Endothelial cell of umbilical vein (primary cell): ENCODE data around the gene SEMA5A. TPM values are rescaled to one million over a fixed set of nuclear protein-coding genes. Genes with fewer than 3 reads are reported as not detected.

Experiments
- BruUV-seq: library from RNA; stranded (reverse); fragments of 400-500 nt; replicated peaks from 2 replicates; lab custom pipeline; 2021; lab: Mats Ljungman, UMichigan
- CTCF ChIA-PET: fragments of 300-600, 350-600 bp; sonication (Branson Sonifier 250); formaldehyde crosslinking; loops from one replicate; lab custom pipeline; 2021; ENCODE audit warnings: antibody characterized with exemption, inconsistent platforms; lab: Charles Lee
- POLR2A ChIA-PET: fragments of 300-600, 350-600 bp; sonication (Branson Sonifier 250); formaldehyde crosslinking; loops from one replicate; lab custom pipeline; 2021; ENCODE audit warnings: antibody characterized with exemption, inconsistent platforms; lab: Charles Lee
- DNase-seq: peaks from one replicate; pipeline ENCODE4 v3.0.0-alpha.2; 2011; ENCODE audit warnings: low read depth, low spot score
- FAIRE-seq: peaks from 2 replicates; lab custom pipeline; 2011; peaks lifted over from hg19 to GRCh38; lab: Jason Lieb, UNC
- H2AFZ ChIP-seq: 2 replicates; pipeline ENCODE4 v1.6.0; 2012; ENCODE audit warnings: low read depth, low read length, control low read depth, inconsistent platforms
- H3K27ac ChIP-seq: 2 replicates; pipeline ENCODE4 v1.5.1; 2011; ENCODE audit warnings: low read depth, mild to moderate bottlenecking, control low read depth, low read length, moderate library complexity; ENCODE audit not compliant: insufficient read depth
- H3K27me3 ChIP-seq, 2 experiments: 2 replicates each; pipeline versions ENCODE4 v1.6.0 to v1.6.1; 2011; ENCODE audit warnings: low read length in 2 of 2, mixed read lengths in 1 of 2; ENCODE audit not compliant: control insufficient read depth in 2 of 2, insufficient read depth in 2 of 2
- H3K36me3 ChIP-seq, 2 experiments: 2 replicates in 1 of 2; 3 replicates in 1 of 2; pipeline ENCODE4 v1.5.1; 2011; ENCODE audit warnings: low read length in 2 of 2, mild to moderate bottlenecking in 1 of 2, moderate library complexity in 1 of 2; ENCODE audit not compliant: control insufficient read depth in 2 of 2, insufficient read depth in 2 of 2; ENCODE audit errors: extremely low read depth in 1 of 2
- H3K4me1 ChIP-seq: 3 replicates; pipeline ENCODE4 v1.5.1; 2011; ENCODE audit warnings: mild to moderate bottlenecking, low read length; ENCODE audit not compliant: control insufficient read depth, insufficient read depth; ENCODE audit errors: extremely low read depth
- H3K4me2 ChIP-seq: 2 replicates; pipeline ENCODE4 v1.6.1; 2011; ENCODE audit warnings: low read length, control low read depth, mixed read lengths; ENCODE audit not compliant: insufficient read depth
- H3K4me3 ChIP-seq, 3 experiments: fragments of 200-600 bp in 1 of 3; sonication (generic), shearing (Covaris generic) in 1 of 3; replicated peaks in 1 of 3; 2 replicates each; pipeline ENCODE4 v1.5.1; 2011 to 2016; ENCODE audit warnings: control low read depth in 3 of 3, low read length in 3 of 3, mild to moderate bottlenecking in 2 of 3, inconsistent platforms in 1 of 3, low read depth in 1 of 3, moderate library complexity in 1 of 3; ENCODE audit not compliant: insufficient read depth in 1 of 3
- H3K79me2 ChIP-seq: 2 replicates; pipeline ENCODE4 v1.6.0; 2012; ENCODE audit warnings: low read length, inconsistent platforms; ENCODE audit not compliant: control insufficient read depth, insufficient read depth
- H3K9ac ChIP-seq: replicated peaks from 2 replicates; pipeline ENCODE3; 2011; ENCODE audit warnings: low read length, control low read depth; ENCODE audit not compliant: insufficient read depth; ENCODE audit errors: extremely low read depth
- H3K9me1 ChIP-seq: replicated peaks from 3 replicates; pipeline ENCODE4 v1.6.0; 2011; ENCODE audit warnings: mild to moderate bottlenecking, low read length; ENCODE audit not compliant: control insufficient read depth, insufficient read depth; ENCODE audit errors: extremely low read depth
- H3K9me3 ChIP-seq: replicated peaks from 2 replicates; pipeline ENCODE4 v1.5.1; 2012; ENCODE audit warnings: low read length, inconsistent platforms; ENCODE audit not compliant: control insufficient read depth, insufficient read depth
- H4K20me1 ChIP-seq: replicated peaks from 2 replicates; pipeline ENCODE3; 2011; ENCODE audit warnings: mild to moderate bottlenecking, low read length; ENCODE audit not compliant: control insufficient read depth, insufficient read depth; ENCODE audit errors: extremely low read depth
- CTCF ChIP-seq, 2 donors: IDR thresholded peaks; 1 replicate in 1 of 2; 2 replicates in 1 of 2; pipeline ENCODE4 v1.5.1; 2011; ENCODE audit warnings: low read length in 2 of 2, mild to moderate bottlenecking in 2 of 2, moderate library complexity in 2 of 2, control low read depth in 1 of 2, inconsistent platforms in 1 of 2, low read depth in 1 of 2; ENCODE audit not compliant: insufficient read depth in 1 of 2; ENCODE audit errors: extremely low read depth in 1 of 2
- EZH2 ChIP-seq: IDR thresholded peaks from 2 replicates; pipeline ENCODE4 v1.6.1; 2012; ENCODE audit warnings: borderline replicate concordance, low read depth, mild to moderate bottlenecking, moderate library complexity, low read length, inconsistent platforms; ENCODE audit not compliant: severe bottlenecking
- FOS ChIP-seq: IDR thresholded peaks from 2 replicates; pipeline ENCODE4 v1.6.1; 2011; ENCODE audit warnings: mild to moderate bottlenecking, low read length, moderate library complexity, borderline replicate concordance; ENCODE audit not compliant: insufficient read depth
- GATA2 ChIP-seq: IDR thresholded peaks from 2 replicates; pipeline ENCODE4 v1.7.0; 2011; ENCODE audit warnings: low read depth, mild to moderate bottlenecking, moderate library complexity, mixed read lengths, low read length; ENCODE audit not compliant: insufficient read length, insufficient read depth
- JUN ChIP-seq: IDR thresholded peaks from 2 replicates; pipeline ENCODE4 v1.6.1; 2011; ENCODE audit warnings: borderline replicate concordance, low read depth; ENCODE audit not compliant: insufficient read length, insufficient read depth
- MAX ChIP-seq: IDR thresholded peaks from 2 replicates; pipeline ENCODE4 v1.6.1; 2011; ENCODE audit not compliant: insufficient read depth, insufficient read length
- MYC ChIP-seq: IDR thresholded peaks from one replicate; pipeline ENCODE4 v1.6.1; 2011; ENCODE audit warnings: mild to moderate bottlenecking, low read depth, low read length
- POLR2A ChIP-seq: IDR thresholded peaks from 2 replicates; pipeline ENCODE4 v1.6.1; 2012; ENCODE audit warnings: low read depth, mild to moderate bottlenecking, control low read depth, low read length
- POLR2AphosphoS5 ChIP-seq: IDR thresholded peaks from 2 replicates; pipeline ENCODE4 v1.6.1; 2012; ENCODE audit warnings: low read depth, mild to moderate bottlenecking, control low read depth, low read length, moderate library complexity; ENCODE audit not compliant: insufficient read depth
- dilution Hi-C: fragments of 300-500 bp; cut with MboI; formaldehyde crosslinking; loops from one replicate; pipeline ENCODE4 v1.15.0; 2019; ENCODE audit warnings: low sequenced_read_pairs; ENCODE audit not compliant: extremely low pct_ligation_motif_present
- intact Hi-C: fragments of 100-400 bp; cut with micrococcal nuclease; formaldehyde crosslinking; loops from one replicate; pipeline ENCODE4 v1.10.0; 2022
- polyA plus RNA-seq, 4 experiments: library from polyadenylated mRNA; depleted of rRNA in 3 of 4; stranded (reverse) in 3 of 4; unstranded in 1 of 4; fragments of >200 nt; gene quantifications; 2 replicates each; pipeline versions ENCODE4 v1.2.1 to v1.2.3, GENCODE V29; 2011 to 2012; ENCODE audit warnings: missing spikeins in 1 of 4
- total RNA-seq: library from RNA; stranded (reverse); gene quantifications from 2 replicates; pipeline ENCODE4 v1.2.3, GENCODE V29; 2021

SEMA5A gene
- total and polyA plus RNA-seq, 2 donors (not counting 3 experiments of a cell fraction or from before 2014, with no cell fraction given) = 0.04 to 0.06 TPM

DNA sequence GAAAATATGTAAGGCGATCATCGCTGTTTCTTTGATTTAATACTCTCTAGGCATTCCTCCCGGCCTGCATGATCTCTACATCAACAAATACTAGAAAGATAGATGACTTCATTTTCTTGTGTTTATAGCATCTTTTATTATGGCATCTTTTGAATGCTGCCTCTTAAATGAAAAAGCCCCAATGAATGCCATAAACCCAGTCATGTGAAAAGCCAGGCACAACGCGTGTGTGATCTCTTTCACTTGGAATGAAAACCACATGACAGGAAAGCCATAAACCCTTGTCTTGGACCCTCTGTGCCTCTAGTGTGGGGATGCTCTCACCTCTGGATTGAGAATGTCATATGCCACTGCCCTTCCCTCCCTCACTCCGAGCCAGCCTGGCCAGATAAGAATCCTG lies 476.2 kb downstream of the SEMA5A start:
- no peak overlapping the region for H3K4me3 ChIP-seq
- no peaks in the 10 kb centered on the region for H4K20me1 ChIP-seq
- H3K9me1 ChIP-seq = no peaks in the 10 kb centered on the region
- TF ChIP-seq GATA2 = no peak
- no peak for TF ChIP-seq FOS
- TF ChIP-seq POLR2AphosphoS5 = no peak
- TF ChIP-seq EZH2 = no peak
- TF ChIP-seq CTCF (IDR thresholded peaks at IDR 0.05; ENCODE audit: extremely low read depth in 1 of 2, insufficient read depth in 1 of 2, low read depth in 1 of 2, low read length in 2 of 2) = no peak
- TF ChIP-seq POLR2A = no peak
- no peak for TF ChIP-seq MAX
- TF ChIP-seq MYC = no peak
- no peak for TF ChIP-seq JUN
- POLR2A ChIA-PET = no interaction called here
- no peaks in the 10 kb centered on the region for H3K79me2 ChIP-seq
- intact Hi-C loops (no loop called here), dilution Hi-C loops (no loop called here)
- H3K4me1 ChIP-seq = no peaks in the 10 kb centered on the region
- H3K4me2 ChIP-seq = no peak overlapping the region
- H3K9ac ChIP-seq = no peak overlapping the region
- FAIRE-seq = no peak
- no peaks in the 10 kb centered on the region for H3K9me3 ChIP-seq
- H3K27me3 ChIP-seq = no peaks in the 10 kb centered on the region
- DNase-seq = no peak
- no TSS peak for BruUV-seq
- no peak overlapping the region for H3K27ac ChIP-seq
- H3K36me3 ChIP-seq = no peaks in the 10 kb centered on the region
- H2AFZ ChIP-seq = no peak overlapping the region
- CTCF ChIA-PET = no interaction called here
